ENCODE results near the gene PRIMPOL.

PRIMPOL gene

DNA sequence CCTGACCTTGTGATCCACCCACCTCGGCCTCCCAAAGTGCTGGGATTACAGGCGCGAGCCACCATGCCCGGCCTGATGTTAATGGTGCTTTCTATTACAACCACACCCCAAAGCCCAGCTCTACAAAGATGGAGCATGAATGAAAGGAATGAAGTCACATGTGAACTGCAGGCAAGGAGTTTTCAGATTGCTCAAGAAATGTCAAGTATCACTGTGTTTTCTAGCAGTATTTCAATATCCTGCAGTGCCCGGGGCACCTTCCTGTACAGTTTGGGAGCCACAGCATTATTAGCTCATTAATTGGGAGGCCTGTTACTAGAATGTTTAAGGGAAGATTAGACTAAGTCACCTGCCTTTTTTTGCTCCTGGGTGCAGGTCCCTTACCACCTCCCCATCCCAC, 40.1 kb downstream of the PRIMPOL start:
- H3K4me1 ChIP-seq (ENCODE audit: control insufficient read depth, insufficient read depth, low read length, poor library complexity, severe bottlenecking): no peaks in the 10 kb centered on the region
- H3K27ac ChIP-seq (ENCODE audit: low read depth, low read length, severe bottlenecking): no peak overlapping the region
- peaks cover 16% of the 10 kb centered on the region for H3K36me3 ChIP-seq (ENCODE audit: control insufficient read depth, insufficient read depth, low read length)
- no peaks in the 10 kb centered on the region for H3K9me3 ChIP-seq (ENCODE audit: control insufficient read depth, low read length)
- 100% methylated on average over 1 of the region's 5 CpGs; no CpG with 5 or more reads in 1 of the 2 experiments for WGBS, 2 experiments (ENCODE audit: insufficient coverage in 2 of 2)
- H3K4me3 ChIP-seq (ENCODE audit: extremely low read depth, insufficient read depth, low read length, poor library complexity, severe bottlenecking): no peak overlapping the region

DNA sequence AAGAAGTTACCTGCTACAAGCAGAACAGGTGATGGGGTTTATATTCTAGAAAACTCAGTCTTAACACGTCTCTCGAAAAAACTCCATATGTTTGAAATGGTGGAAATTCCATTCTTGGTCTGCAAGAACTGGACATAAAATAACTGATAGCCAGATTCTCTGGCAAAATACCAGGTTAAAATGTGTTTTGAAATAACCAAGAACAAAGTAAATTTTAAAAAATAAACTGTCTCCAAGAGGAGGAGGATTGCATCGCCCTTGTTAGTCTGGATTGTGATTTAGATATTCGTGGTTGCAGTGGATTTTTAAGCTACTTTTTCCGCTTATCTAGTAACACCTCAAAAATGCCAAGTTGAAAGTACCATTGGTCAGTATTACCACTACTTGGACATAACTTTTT, 43.5 kb downstream of the PRIMPOL start:
- H3K27ac ChIP-seq (ENCODE audit: low read depth, low read length, severe bottlenecking): no peak overlapping the region
- H3K9me3 ChIP-seq (ENCODE audit: control insufficient read depth, low read length): no peaks in the 10 kb centered on the region
- WGBS, 2 experiments (ENCODE audit: insufficient coverage in 2 of 2): 83 to 100% methylated on average over 2 to 3 of the region's 5 CpGs
- no peaks in the 10 kb centered on the region for H3K4me1 ChIP-seq (ENCODE audit: control insufficient read depth, insufficient read depth, low read length, poor library complexity, severe bottlenecking)
- no peak overlapping the region for H3K4me3 ChIP-seq (ENCODE audit: extremely low read depth, insufficient read depth, low read length, poor library complexity, severe bottlenecking)
- peaks cover 39% of the 10 kb centered on the region for H3K36me3 ChIP-seq (ENCODE audit: control insufficient read depth, insufficient read depth, low read length)

DNA sequence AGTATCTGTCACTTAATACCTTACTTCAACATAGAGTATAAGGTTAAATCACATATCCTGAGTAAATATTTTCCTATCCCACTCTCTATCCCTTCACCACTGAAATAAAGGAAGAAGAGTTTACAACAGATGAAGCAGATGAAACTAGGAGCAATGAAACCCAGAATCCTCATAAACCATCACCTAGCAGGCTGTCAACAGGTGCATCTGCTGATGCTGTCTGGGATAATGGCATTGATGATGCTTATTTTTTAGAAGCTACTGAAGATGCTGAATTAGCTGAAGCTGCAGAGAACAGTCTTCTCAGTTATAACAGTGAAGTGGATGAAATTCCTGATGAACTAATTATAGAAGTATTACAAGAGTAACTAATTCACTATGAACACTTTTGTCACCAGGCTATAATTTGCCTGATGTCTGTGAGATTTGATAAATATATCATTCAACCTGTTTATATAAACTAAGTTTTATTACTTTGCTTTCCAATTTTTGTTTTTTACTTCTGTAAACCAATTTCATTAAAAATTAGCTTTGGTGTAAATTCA, 44.9 kb downstream of the PRIMPOL start:
- H3K36me3 ChIP-seq (ENCODE audit: control insufficient read depth, insufficient read depth, low read length): peaks cover 42% of the 10 kb centered on the region
- H3K27ac ChIP-seq (ENCODE audit: low read depth, low read length, severe bottlenecking): no peak overlapping the region
- H3K4me3 ChIP-seq (ENCODE audit: extremely low read depth, insufficient read depth, low read length, poor library complexity, severe bottlenecking): no peak overlapping the region
- no peaks in the 10 kb centered on the region for H3K4me1 ChIP-seq (ENCODE audit: control insufficient read depth, insufficient read depth, low read length, poor library complexity, severe bottlenecking)
- no peaks in the 10 kb centered on the region for H3K9me3 ChIP-seq (ENCODE audit: control insufficient read depth, low read length)

- Histone ChIP-seq H3K36me3 (ENCODE audit: control insufficient read depth, insufficient read depth, low read length) (peaks cover 51% of the 10 kb centered on the region), H3K27ac (ENCODE audit: low read depth, low read length, severe bottlenecking) (no peak overlapping the region)
- no CpG with 5 or more reads among the region's 3 CpGs for WGBS, 2 experiments (ENCODE audit: insufficient coverage in 2 of 2)
These were observed 45.8 kb downstream of the PRIMPOL start for GRCh38 chr4:184695178-184695896.

DNA sequence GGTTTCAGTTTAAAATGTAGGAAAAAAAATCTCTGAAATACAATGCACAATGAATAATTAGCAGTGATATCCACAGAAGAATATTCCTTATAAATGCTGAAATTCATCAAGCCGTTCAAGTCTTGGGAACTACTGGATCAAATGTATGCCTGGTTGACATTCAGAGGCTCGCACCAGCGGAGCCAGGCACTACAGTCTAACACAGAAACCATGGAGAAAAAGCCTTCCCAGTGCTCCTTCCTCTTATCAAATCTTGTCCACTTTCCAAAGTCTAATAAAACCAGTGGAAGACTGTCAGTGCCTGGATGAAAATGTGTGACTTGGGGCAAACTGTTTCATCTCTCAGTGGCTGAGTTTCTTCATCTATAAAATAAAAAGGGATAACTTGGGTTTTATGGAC, 48.4 kb downstream of the PRIMPOL start:
- 92% methylated on average over 3 of the region's 3 CpGs; no CpG with 5 or more reads in 1 of the 2 experiments for WGBS, 2 experiments (ENCODE audit: insufficient coverage in 2 of 2)
- Histone ChIP-seq H3K9me3 (ENCODE audit: control insufficient read depth, low read length) (no peaks in the 10 kb centered on the region), H3K4me1 (ENCODE audit: control insufficient read depth, insufficient read depth, low read length, poor library complexity, severe bottlenecking) (no peaks in the 10 kb centered on the region), H3K27ac (ENCODE audit: low read depth, low read length, severe bottlenecking) (no peak overlapping the region), H3K36me3 (ENCODE audit: control insufficient read depth, insufficient read depth, low read length) (peaks cover 66% of the 10 kb centered on the region), H3K4me3 (ENCODE audit: extremely low read depth, insufficient read depth, low read length, poor library complexity, severe bottlenecking) (no peak overlapping the region)

More at GRCh38 chr4:184695178-184695896, 45.8 kb downstream of the PRIMPOL start:
- Histone ChIP-seq H3K4me1 (ENCODE audit: control insufficient read depth, insufficient read depth, low read length, poor library complexity, severe bottlenecking) (no peaks in the 10 kb centered on the region), H3K4me3 (ENCODE audit: extremely low read depth, insufficient read depth, low read length, poor library complexity, severe bottlenecking) (no peak overlapping the region), H3K9me3 (ENCODE audit: control insufficient read depth, low read length) (no peaks in the 10 kb centered on the region)

- WGBS, 2 experiments (ENCODE audit: insufficient coverage in 2 of 2): 95% methylated on average over 3 of the region's 4 CpGs; no CpG with 5 or more reads in 1 of the 2 experiments
- no peaks in the 10 kb centered on the region for H3K4me1 ChIP-seq (ENCODE audit: control insufficient read depth, insufficient read depth, low read length, poor library complexity, severe bottlenecking)
- H3K36me3 ChIP-seq (ENCODE audit: control insufficient read depth, insufficient read depth, low read length): peaks cover 70% of the 10 kb centered on the region
- H3K27ac ChIP-seq (ENCODE audit: low read depth, low read length, severe bottlenecking): no peak overlapping the region
- H3K4me3 ChIP-seq (ENCODE audit: extremely low read depth, insufficient read depth, low read length, poor library complexity, severe bottlenecking): no peak overlapping the region
- H3K9me3 ChIP-seq (ENCODE audit: control insufficient read depth, low read length): no peaks in the 10 kb centered on the region
These were observed 50.4 kb downstream of the PRIMPOL start for GRCh38 chr4:184699941-184700340.

DNA sequence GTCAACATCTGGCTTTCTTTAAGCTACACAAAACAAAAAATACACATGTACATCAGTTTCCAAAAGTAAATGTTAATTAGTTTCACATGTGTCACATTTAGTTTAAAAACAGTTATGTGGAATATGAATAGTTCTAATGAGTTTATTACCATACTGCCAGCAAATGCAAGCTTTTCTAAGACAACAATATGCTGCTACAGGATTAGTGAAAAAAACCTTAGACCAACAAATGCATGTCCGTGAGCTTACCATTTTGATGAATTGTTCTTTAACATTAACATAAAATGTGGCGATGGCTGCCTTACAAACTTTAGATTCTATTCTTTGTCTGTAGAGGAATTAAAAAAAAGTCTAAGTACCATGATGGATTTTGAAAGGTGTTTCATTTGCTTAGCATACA, 52.6 kb downstream of the PRIMPOL start:
- Histone ChIP-seq H3K9me3 (ENCODE audit: control insufficient read depth, low read length) (no peaks in the 10 kb centered on the region), H3K27ac (ENCODE audit: low read depth, low read length, severe bottlenecking) (no peak overlapping the region), H3K36me3 (ENCODE audit: control insufficient read depth, insufficient read depth, low read length) (peaks cover 68% of the 10 kb centered on the region), H3K4me3 (ENCODE audit: extremely low read depth, insufficient read depth, low read length, poor library complexity, severe bottlenecking) (no peak overlapping the region), H3K4me1 (ENCODE audit: control insufficient read depth, insufficient read depth, low read length, poor library complexity, severe bottlenecking) (no peaks in the 10 kb centered on the region)
- no CpG with 5 or more reads among the region's 2 CpGs for WGBS, 2 experiments (ENCODE audit: insufficient coverage in 2 of 2)

DNA sequence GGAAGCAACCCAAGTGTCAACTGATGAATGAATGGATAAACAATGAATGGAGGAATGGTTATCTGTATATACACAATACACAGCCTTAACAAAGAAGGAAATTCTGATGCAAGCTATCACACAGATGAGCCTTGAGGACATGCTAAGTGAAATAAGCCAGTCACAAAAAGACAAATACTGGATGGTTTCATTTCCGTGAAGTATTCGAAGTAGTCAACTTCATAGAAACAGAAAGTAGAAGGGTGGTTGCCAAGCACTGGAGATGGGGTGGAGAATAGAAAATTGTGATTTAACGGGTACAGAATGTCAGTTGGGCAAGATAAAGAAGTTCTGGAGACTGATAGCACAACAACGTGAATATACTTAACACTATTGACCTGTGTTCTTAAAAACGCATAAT, 56.2 kb downstream of the PRIMPOL start:
- Histone ChIP-seq H3K9me3 (ENCODE audit: control insufficient read depth, low read length) (no peaks in the 10 kb centered on the region), H3K27ac (ENCODE audit: low read depth, low read length, severe bottlenecking) (no peak overlapping the region), H3K4me3 (ENCODE audit: extremely low read depth, insufficient read depth, low read length, poor library complexity, severe bottlenecking) (no peak overlapping the region), H3K4me1 (ENCODE audit: control insufficient read depth, insufficient read depth, low read length, poor library complexity, severe bottlenecking) (peaks cover 2% of the 10 kb centered on the region), H3K36me3 (ENCODE audit: control insufficient read depth, insufficient read depth, low read length) (peaks cover 71% of the 10 kb centered on the region)
- 100% methylated on average over 2 of the region's 5 CpGs for WGBS, 2 experiments (ENCODE audit: insufficient coverage in 2 of 2)

GRCh38 chr4:184706453-184706852, 56.9 kb downstream of the PRIMPOL start:
- H3K4me1 ChIP-seq (ENCODE audit: control insufficient read depth, insufficient read depth, low read length, poor library complexity, severe bottlenecking): peaks cover 2% of the 10 kb centered on the region
- H3K9me3 ChIP-seq (ENCODE audit: control insufficient read depth, low read length): no peaks in the 10 kb centered on the region
- WGBS, 2 experiments (ENCODE audit: insufficient coverage in 2 of 2): no CpG with 5 or more reads among the region's 1 CpG
- peaks cover 70% of the 10 kb centered on the region for H3K36me3 ChIP-seq (ENCODE audit: control insufficient read depth, insufficient read depth, low read length)
- H3K4me3 ChIP-seq (ENCODE audit: extremely low read depth, insufficient read depth, low read length, poor library complexity, severe bottlenecking): no peak overlapping the region
- no peak overlapping the region for H3K27ac ChIP-seq (ENCODE audit: low read depth, low read length, severe bottlenecking)

- Histone ChIP-seq H3K9me3 (ENCODE audit: control insufficient read depth, low read length) (no peaks in the 10 kb centered on the region), H3K27ac (ENCODE audit: low read depth, low read length, severe bottlenecking) (no peak overlapping the region), H3K4me1 (ENCODE audit: control insufficient read depth, insufficient read depth, low read length, poor library complexity, severe bottlenecking) (peaks cover under 1% of the 10 kb centered on the region), H3K4me3 (ENCODE audit: extremely low read depth, insufficient read depth, low read length, poor library complexity, severe bottlenecking) (no peak overlapping the region), H3K36me3 (ENCODE audit: control insufficient read depth, insufficient read depth, low read length) (peaks cover 65% of the 10 kb centered on the region)
These were observed 62.8 kb downstream of the PRIMPOL start for GRCh38 chr4:184712322-184712721.

GRCh38 chr4:184713887-184714286, 64.3 kb downstream of the PRIMPOL start:
- no CpG with 5 or more reads among the region's 2 CpGs for WGBS, 2 experiments (ENCODE audit: insufficient coverage in 2 of 2)
- Histone ChIP-seq H3K27ac (ENCODE audit: low read depth, low read length, severe bottlenecking) (no peak overlapping the region), H3K4me1 (ENCODE audit: control insufficient read depth, insufficient read depth, low read length, poor library complexity, severe bottlenecking) (no peaks in the 10 kb centered on the region), H3K4me3 (ENCODE audit: extremely low read depth, insufficient read depth, low read length, poor library complexity, severe bottlenecking) (no peak overlapping the region), H3K9me3 (ENCODE audit: control insufficient read depth, low read length) (no peaks in the 10 kb centered on the region), H3K36me3 (ENCODE audit: control insufficient read depth, insufficient read depth, low read length) (peaks cover 72% of the 10 kb centered on the region)
